GM21423 (cell line): Measurements from ENCODE around the gene MAP3K3.

Experiments
- ATAC-seq: cut with Tn5 transposase; IDR thresholded peaks from one replicate; pipeline ENCODE4 v1.9.1; 2021; ENCODE audit warnings: mild to moderate bottlenecking, moderate library complexity; ENCODE audit not compliant: unreplicated experiment

Gene MAP3K3

DNA sequence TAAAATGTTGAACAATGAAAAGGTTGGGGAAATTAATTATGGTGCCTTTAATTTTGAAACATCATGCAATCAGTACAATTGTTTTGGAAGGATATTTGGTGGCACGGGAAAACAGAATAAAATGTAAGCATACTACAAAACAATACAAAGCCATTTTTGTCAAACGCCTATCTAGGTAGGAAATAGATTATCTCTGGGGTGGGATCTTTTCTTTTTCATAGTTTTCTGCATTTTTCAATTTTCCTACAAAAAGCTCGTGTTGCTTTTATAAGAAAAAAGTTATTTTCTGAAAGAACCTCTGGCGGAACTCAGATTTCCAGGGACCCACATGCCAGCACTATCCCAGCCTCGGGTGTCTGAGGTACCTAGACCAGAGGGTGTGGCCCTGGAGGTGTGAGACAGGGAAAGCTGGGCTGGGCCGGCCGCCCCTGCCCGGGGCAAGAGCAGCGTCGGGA is 961 bp upstream of the MAP3K3 start:
- ATAC-seq: no peak

DNA sequence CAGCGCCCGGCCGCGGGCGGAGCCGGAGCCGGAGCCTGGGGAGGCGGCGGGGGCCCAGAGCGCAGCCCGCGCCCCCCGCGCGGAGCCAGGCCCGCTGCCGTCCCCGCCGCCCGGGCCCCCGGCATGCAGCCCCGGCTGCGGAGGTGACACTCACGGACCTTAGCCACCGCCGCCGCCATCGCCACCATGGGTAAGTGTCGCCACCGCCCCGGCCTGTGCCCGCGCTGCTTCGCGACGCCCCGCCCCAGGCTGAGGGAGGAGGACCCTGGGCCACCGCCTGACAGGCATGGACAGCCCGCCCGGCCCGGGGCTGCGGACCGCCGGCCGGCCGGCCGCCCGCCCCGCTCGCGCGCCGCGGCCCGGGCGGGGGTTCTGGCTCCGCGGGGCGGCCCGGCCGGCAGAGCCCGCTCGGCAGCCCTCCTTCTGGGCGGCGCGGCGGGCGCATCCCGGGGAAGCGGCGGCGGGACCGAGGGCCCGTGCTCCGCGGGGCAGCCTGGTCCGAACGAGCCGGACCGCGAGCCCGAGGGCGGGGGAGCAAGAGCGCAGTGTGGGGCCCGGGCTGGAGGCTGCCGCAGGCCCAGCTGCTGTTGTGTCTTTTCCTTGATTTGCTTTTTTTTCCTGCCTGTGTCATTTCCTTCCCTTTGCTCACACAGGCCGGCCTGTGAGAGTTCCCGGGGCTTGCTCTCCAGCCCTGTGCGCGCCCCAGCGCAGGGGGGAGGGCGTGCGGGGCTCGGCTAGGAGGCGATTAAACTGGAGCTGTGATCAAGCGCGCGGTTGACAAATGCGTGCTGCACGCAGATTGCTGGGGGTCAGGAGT is 565 bp downstream of the MAP3K3 start:
- ATAC-seq: peak; percentile 26

- no peak for ATAC-seq
Measured at GRCh38 chr17:63623786-63624530, 1.7 kb downstream of the MAP3K3 start.

GRCh38 chr17:63624531-63624880 is 2.3 kb downstream of the MAP3K3 start:
- no peak for ATAC-seq

GRCh38 chr17:63626551-63627180 is 4.4 kb downstream of the MAP3K3 start:
- ATAC-seq: no peak

DNA sequence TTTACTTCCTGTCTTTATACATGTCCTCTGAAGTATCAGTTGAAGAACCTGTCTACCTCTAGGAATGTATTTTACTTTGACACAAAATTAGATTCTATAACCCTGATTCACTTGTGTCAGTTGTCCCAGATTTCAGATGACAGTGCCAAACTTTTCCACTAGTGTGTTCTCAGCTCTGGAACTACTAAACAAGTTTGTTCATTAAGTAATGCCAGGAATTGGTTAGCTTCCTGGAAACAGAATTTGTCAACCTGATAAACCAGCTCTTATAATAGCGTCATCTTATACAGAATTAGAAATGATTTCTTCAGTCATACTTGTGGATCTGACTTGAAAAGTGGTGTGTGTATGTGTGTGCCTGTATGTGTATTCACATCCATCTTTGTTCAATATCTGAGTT is 7.4 kb downstream of the MAP3K3 start:
- no peak for ATAC-seq

DNA sequence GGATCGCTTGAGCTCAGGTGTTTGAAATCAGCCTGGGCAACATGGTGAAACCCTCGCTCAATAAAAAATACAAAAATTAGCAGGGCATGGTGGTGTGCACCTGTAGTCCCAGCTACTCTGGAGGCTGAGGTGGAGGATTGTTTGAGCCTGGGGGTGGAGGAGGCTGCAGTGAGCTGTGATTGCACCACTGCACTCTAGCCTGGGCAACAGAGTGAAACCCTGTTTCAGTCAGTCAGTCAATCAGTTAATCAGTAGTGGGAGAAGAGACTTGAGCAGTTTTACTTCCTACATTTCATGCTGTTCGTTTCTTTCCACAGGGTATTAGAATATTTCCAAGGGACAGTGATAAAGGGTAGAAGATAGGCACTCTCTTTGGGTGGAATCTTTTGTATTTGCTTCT is 8.8 kb downstream of the MAP3K3 start:
- no peak for ATAC-seq

DNA sequence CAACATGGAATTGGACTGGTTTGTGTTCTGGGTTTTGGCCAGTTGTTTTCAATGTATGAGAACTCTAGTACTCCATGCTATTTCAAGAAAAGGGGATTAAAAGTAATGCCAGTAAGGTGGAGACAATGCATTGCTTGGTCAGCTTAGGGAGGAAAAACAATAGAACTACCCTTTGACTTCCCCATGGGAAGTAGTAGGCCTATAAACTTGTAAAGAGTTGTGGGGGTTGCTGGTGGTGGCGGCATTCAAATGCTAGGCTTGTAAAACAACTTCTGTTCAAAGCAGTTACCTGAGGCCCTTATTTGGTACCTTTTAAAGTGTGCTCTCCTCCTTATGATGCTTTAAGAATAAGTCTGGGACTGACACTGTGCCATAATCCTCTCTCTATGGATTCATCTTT is 9.4 kb downstream of the MAP3K3 start:
- no peak for ATAC-seq

DNA sequence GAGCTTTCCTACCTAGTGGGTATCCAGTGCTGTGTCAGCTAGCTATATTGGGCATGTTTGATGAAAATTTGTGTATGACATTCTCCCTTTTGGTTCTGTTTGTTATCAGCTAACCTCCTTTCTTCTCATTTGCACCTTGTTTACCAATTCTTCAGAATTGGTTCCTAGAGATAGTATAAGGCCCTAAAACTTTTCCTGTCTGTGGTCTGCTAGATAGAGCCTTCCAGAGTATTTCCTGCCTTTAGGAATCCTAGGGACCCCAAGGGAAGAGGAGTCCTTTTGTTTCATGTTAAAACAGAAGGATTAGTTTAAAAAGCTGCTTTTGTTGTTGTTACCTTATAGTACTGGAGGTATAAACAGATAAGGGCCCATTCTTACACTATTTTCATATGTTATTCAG is 11.5 kb downstream of the MAP3K3 start:
- no peak for ATAC-seq

GRCh38 chr17:63634163-63634562 is 11.9 kb downstream of the MAP3K3 start:
- ATAC-seq: no peak

GRCh38 chr17:63634816-63635215 is 12.6 kb downstream of the MAP3K3 start:
- no peak for ATAC-seq

GRCh38 chr17:63635290-63635689 is 13.1 kb downstream of the MAP3K3 start:
- no peak for ATAC-seq

GRCh38 chr17:63635787-63636186 is 13.6 kb downstream of the MAP3K3 start:
- ATAC-seq: no peak

DNA sequence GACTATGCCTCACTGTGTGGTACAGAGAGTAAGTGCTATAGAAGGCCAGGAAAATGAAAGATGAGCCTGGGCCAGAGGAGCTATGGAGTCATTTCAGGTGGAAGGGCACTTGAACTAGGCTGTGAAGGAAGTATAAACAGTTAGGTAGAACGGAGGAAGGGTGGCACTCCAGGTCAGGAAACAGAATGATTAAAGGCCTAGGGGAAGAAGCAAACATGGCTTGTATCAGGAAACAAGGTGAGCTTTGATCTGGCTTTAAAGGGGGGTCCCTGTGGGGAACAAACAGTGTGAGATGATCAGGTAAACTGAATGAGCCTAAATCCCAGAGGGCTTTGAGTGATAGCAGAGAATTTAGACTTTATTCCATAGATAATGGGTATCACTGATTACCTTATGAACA is 16.9 kb downstream of the MAP3K3 start:
- ATAC-seq: no peak

DNA sequence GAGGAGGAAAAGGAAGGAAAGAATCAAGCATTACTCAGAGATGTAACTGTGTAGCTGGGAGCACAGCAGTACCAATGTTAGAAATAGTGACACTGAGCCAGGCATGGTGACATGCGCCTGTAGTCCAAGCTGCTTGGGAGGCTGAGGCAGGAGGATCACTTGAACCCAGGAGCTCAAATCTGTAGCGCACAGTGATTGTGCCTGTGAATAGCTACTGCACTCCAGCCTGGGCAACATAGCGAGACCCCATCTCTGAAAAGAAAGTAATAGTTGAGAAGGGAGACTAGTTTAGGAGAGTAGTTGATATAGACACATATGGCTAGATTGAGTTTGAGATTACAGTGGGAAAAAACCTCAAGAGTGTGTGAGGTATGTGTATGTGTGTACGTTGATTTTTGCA is 17.8 kb downstream of the MAP3K3 start:
- ATAC-seq: no peak

- ATAC-seq: no peak
Measured at GRCh38 chr17:63641692-63642448, 19.7 kb downstream of the MAP3K3 start.

DNA sequence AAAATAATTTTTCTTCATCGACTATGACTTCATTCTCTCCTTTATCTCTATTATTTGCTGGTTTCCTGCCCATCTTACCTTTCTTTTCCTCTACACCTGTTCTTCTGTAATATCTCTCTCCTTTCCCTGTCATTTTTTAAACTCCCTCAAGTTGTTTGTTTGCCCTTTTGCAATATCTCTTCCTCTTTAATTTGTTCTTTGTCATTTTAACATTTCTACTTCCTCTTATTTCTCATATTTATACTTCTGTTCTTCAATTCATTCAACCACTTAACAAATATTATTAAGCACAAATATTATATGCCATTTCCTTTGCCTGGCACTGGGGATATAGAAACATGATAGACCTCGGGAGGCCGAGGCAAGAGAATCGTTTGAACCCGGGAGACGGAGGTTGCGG is 22.6 kb downstream of the MAP3K3 start:
- no peak for ATAC-seq

GRCh38 chr17:63645775-63646487 is 23.7 kb downstream of the MAP3K3 start:
- ATAC-seq: peak; percentile 58

GRCh38 chr17:63646488-63646806 is 24.2 kb downstream of the MAP3K3 start:
- ATAC-seq: peak; percentile 86

DNA sequence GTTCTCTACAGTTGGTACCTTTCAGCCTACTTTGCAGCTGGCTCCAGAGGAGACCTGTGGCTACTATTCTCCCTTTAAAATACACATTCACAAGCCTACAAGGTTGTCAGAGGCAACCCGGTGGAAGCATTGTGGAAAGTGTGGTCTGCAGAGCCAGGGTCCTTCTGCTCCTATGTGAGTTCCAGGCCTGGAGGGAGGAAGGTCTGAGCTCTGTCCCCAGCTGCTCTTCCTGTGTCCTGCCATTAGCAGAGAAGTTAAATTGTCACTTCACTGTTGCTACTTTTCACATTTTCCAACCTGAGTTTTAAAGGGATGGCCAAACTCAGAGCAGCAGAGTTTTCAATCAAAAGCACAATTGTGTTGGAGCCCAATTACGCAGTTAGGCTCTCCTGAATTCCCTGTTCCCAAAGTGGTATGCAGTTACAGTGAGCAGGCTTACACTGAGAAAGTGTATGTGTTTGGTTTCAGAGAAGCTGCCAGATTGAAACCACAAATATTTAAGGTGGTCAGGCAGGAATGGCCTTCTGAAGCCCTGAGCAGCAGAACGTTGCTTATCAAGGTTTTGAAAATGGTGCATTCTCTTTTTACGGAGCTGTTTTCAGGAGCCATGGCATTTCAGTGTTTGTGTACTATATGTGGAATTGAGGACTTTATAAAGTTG is 25.0 kb downstream of the MAP3K3 start:
- no peak for ATAC-seq
